Myometrial cell (primary cell): Measurements from ENCODE around the gene BATF. TPM values are rescaled to one million over a fixed set of nuclear protein-coding genes. Genes with fewer than 3 reads are reported as not detected.

Experiments
- total RNA-seq: library from RNA; depleted of rRNA; stranded (reverse); fragments of >200 nt; gene quantifications from 2 replicates; pipeline ENCODE4 v1.2.3, GENCODE V29; 2015

The BATF gene
- total RNA-seq = not detected in 2 replicates

DNA sequence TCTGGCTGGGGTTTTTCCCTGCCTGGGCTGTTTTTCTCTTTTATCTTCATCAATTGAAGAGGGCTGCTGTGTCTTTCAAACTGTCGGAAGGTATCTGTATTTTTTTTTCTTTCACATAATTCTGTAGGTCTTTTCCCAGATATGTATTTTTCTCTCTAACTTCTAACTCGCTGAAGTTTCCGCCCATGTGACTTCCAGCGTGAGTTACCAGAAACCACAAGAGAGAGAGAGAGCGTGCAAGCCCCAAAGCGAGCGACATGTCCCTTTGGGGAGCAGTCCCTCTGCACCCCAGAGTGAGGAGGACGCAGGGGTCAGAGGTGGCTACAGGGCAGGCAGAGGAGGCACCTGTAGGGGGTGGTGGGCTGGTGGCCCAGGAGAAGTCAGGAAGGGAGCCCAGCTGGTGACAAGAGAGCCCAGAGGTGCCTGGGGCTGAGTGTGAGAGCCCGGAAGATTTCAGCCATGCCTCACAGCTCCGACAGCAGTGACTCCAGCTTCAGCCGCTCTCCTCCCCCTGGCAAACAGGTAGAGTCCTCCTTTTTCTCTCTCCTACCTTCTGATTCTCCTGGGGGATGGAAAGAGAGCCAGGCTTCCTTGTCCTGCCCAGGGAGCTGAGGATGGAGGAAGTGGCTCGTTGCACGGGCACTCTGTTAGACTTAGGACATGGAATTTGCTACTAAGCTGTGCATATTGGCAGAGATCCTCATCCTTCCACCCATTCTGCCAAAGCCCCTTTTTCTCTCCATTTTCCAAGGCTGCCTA is at the start of gene BATF:
Gene BATF, plus strand, starts transcription at position 246 of the 759 bp plus-strand sequence. Its CDS starts 214 bp downstream, at position 460.

GRCh38 chr14:75578102-75578785 is 56.0 kb downstream of the BATF start, which contains the start of gene FLVCR2:
FLVCR2 (plus strand) TSS chr14:75578620; CDS start chr14:75578973, 353 bp downstream.

Other genes starting within 250 kb of the BATF start
- gene FOS, start 243.6 kb upstream of the BATF start, total RNA-seq = 13.1 and 18.7 TPM in 2 replicates
- gene JDP2, start 94.4 kb upstream of the BATF start, total RNA-seq = 87.2 and 93.1 TPM in 2 replicates
- gene FLVCR2, start 56.2 kb downstream of the BATF start, total RNA-seq = 5.0 and 5.8 TPM in 2 replicates
- 28.3 and 33.7 TPM in 2 replicates for gene ERG28, start 138.4 kb downstream of the BATF start, total RNA-seq
- gene TTLL5, start 138.8 kb downstream of the BATF start, total RNA-seq = 22.3 and 28.8 TPM in 2 replicates